Endothelial cell of umbilical vein (primary cell): ENCODE data around the gene MAP1LC3B2. TPM values are rescaled to one million over a fixed set of nuclear protein-coding genes. Genes with fewer than 3 reads are reported as not detected.

Experiments
- BruUV-seq: library from RNA; stranded (reverse); fragments of 400-500 nt; replicated peaks from 2 replicates; lab custom pipeline; 2021; lab: Mats Ljungman, UMichigan
- CTCF ChIA-PET: fragments of 300-600, 350-600 bp; sonication (Branson Sonifier 250); formaldehyde crosslinking; loops from one replicate; lab custom pipeline; 2021; ENCODE audit warnings: antibody characterized with exemption, inconsistent platforms; lab: Charles Lee
- POLR2A ChIA-PET: fragments of 300-600, 350-600 bp; sonication (Branson Sonifier 250); formaldehyde crosslinking; loops from one replicate; lab custom pipeline; 2021; ENCODE audit warnings: antibody characterized with exemption, inconsistent platforms; lab: Charles Lee
- DNase-seq: peaks from one replicate; pipeline ENCODE4 v3.0.0-alpha.2; 2011; ENCODE audit warnings: low read depth, low spot score
- FAIRE-seq: peaks from 2 replicates; lab custom pipeline; 2011; peaks lifted over from hg19 to GRCh38; lab: Jason Lieb, UNC
- H2AFZ ChIP-seq: 2 replicates; pipeline ENCODE4 v1.6.0; 2012; ENCODE audit warnings: low read depth, low read length, control low read depth, inconsistent platforms
- H3K27ac ChIP-seq: 2 replicates; pipeline ENCODE4 v1.5.1; 2011; ENCODE audit warnings: low read depth, mild to moderate bottlenecking, control low read depth, low read length, moderate library complexity; ENCODE audit not compliant: insufficient read depth
- H3K27me3 ChIP-seq, 2 experiments: 2 replicates each; pipeline versions ENCODE4 v1.6.0 to v1.6.1; 2011; ENCODE audit warnings: low read length in 2 of 2, mixed read lengths in 1 of 2; ENCODE audit not compliant: control insufficient read depth in 2 of 2, insufficient read depth in 2 of 2
- H3K36me3 ChIP-seq, 2 experiments: 2 replicates in 1 of 2; 3 replicates in 1 of 2; pipeline ENCODE4 v1.5.1; 2011; ENCODE audit warnings: low read length in 2 of 2, mild to moderate bottlenecking in 1 of 2, moderate library complexity in 1 of 2; ENCODE audit not compliant: control insufficient read depth in 2 of 2, insufficient read depth in 2 of 2; ENCODE audit errors: extremely low read depth in 1 of 2
- H3K4me1 ChIP-seq: 3 replicates; pipeline ENCODE4 v1.5.1; 2011; ENCODE audit warnings: mild to moderate bottlenecking, low read length; ENCODE audit not compliant: control insufficient read depth, insufficient read depth; ENCODE audit errors: extremely low read depth
- H3K4me2 ChIP-seq: 2 replicates; pipeline ENCODE4 v1.6.1; 2011; ENCODE audit warnings: low read length, control low read depth, mixed read lengths; ENCODE audit not compliant: insufficient read depth
- H3K4me3 ChIP-seq, 3 experiments: fragments of 200-600 bp in 1 of 3; sonication (generic), shearing (Covaris generic) in 1 of 3; replicated peaks in 1 of 3; 2 replicates each; pipeline ENCODE4 v1.5.1; 2011 to 2016; ENCODE audit warnings: control low read depth in 3 of 3, low read length in 3 of 3, mild to moderate bottlenecking in 2 of 3, inconsistent platforms in 1 of 3, low read depth in 1 of 3, moderate library complexity in 1 of 3; ENCODE audit not compliant: insufficient read depth in 1 of 3
- H3K79me2 ChIP-seq: 2 replicates; pipeline ENCODE4 v1.6.0; 2012; ENCODE audit warnings: low read length, inconsistent platforms; ENCODE audit not compliant: control insufficient read depth, insufficient read depth
- H3K9ac ChIP-seq: replicated peaks from 2 replicates; pipeline ENCODE3; 2011; ENCODE audit warnings: low read length, control low read depth; ENCODE audit not compliant: insufficient read depth; ENCODE audit errors: extremely low read depth
- H3K9me1 ChIP-seq: replicated peaks from 3 replicates; pipeline ENCODE4 v1.6.0; 2011; ENCODE audit warnings: mild to moderate bottlenecking, low read length; ENCODE audit not compliant: control insufficient read depth, insufficient read depth; ENCODE audit errors: extremely low read depth
- H3K9me3 ChIP-seq: replicated peaks from 2 replicates; pipeline ENCODE4 v1.5.1; 2012; ENCODE audit warnings: low read length, inconsistent platforms; ENCODE audit not compliant: control insufficient read depth, insufficient read depth
- H4K20me1 ChIP-seq: replicated peaks from 2 replicates; pipeline ENCODE3; 2011; ENCODE audit warnings: mild to moderate bottlenecking, low read length; ENCODE audit not compliant: control insufficient read depth, insufficient read depth; ENCODE audit errors: extremely low read depth
- CTCF ChIP-seq, 2 donors: IDR thresholded peaks; 1 replicate in 1 of 2; 2 replicates in 1 of 2; pipeline ENCODE4 v1.5.1; 2011; ENCODE audit warnings: low read length in 2 of 2, mild to moderate bottlenecking in 2 of 2, moderate library complexity in 2 of 2, control low read depth in 1 of 2, inconsistent platforms in 1 of 2, low read depth in 1 of 2; ENCODE audit not compliant: insufficient read depth in 1 of 2; ENCODE audit errors: extremely low read depth in 1 of 2
- EZH2 ChIP-seq: IDR thresholded peaks from 2 replicates; pipeline ENCODE4 v1.6.1; 2012; ENCODE audit warnings: borderline replicate concordance, low read depth, mild to moderate bottlenecking, moderate library complexity, low read length, inconsistent platforms; ENCODE audit not compliant: severe bottlenecking
- FOS ChIP-seq: IDR thresholded peaks from 2 replicates; pipeline ENCODE4 v1.6.1; 2011; ENCODE audit warnings: mild to moderate bottlenecking, low read length, moderate library complexity, borderline replicate concordance; ENCODE audit not compliant: insufficient read depth
- GATA2 ChIP-seq: IDR thresholded peaks from 2 replicates; pipeline ENCODE4 v1.7.0; 2011; ENCODE audit warnings: low read depth, mild to moderate bottlenecking, moderate library complexity, mixed read lengths, low read length; ENCODE audit not compliant: insufficient read length, insufficient read depth
- JUN ChIP-seq: IDR thresholded peaks from 2 replicates; pipeline ENCODE4 v1.6.1; 2011; ENCODE audit warnings: borderline replicate concordance, low read depth; ENCODE audit not compliant: insufficient read length, insufficient read depth
- MYC ChIP-seq: IDR thresholded peaks from one replicate; pipeline ENCODE4 v1.6.1; 2011; ENCODE audit warnings: mild to moderate bottlenecking, low read depth, low read length
- POLR2A ChIP-seq: IDR thresholded peaks from 2 replicates; pipeline ENCODE4 v1.6.1; 2012; ENCODE audit warnings: low read depth, mild to moderate bottlenecking, control low read depth, low read length
- POLR2AphosphoS5 ChIP-seq: IDR thresholded peaks from 2 replicates; pipeline ENCODE4 v1.6.1; 2012; ENCODE audit warnings: low read depth, mild to moderate bottlenecking, control low read depth, low read length, moderate library complexity; ENCODE audit not compliant: insufficient read depth
- dilution Hi-C: fragments of 300-500 bp; cut with MboI; formaldehyde crosslinking; loops from one replicate; pipeline ENCODE4 v1.15.0; 2019; ENCODE audit warnings: low sequenced_read_pairs; ENCODE audit not compliant: extremely low pct_ligation_motif_present
- intact Hi-C: fragments of 100-400 bp; cut with micrococcal nuclease; formaldehyde crosslinking; loops from one replicate; pipeline ENCODE4 v1.10.0; 2022
- polyA plus RNA-seq, 4 experiments: library from polyadenylated mRNA; depleted of rRNA in 3 of 4; stranded (reverse) in 3 of 4; unstranded in 1 of 4; fragments of >200 nt; gene quantifications; 2 replicates each; pipeline versions ENCODE4 v1.2.1 to v1.2.3, GENCODE V29; 2011 to 2012; ENCODE audit warnings: missing spikeins in 1 of 4
- total RNA-seq: library from RNA; stranded (reverse); gene quantifications from 2 replicates; pipeline ENCODE4 v1.2.3, GENCODE V29; 2021
- TF ChIP-seq, protein P1 (sequence below): IDR thresholded peaks from 2 replicates; pipeline ENCODE4 v1.6.1; 2011; ENCODE audit not compliant: insufficient read depth, insufficient read length

MAP1LC3B2 gene
- total and polyA plus RNA-seq, 2 donors (not counting 3 experiments of a cell fraction or from before 2014, with no cell fraction given), result 0.32 to 4.1 TPM

GRCh38 chr12:116539361-116539771 is 19.8 kb upstream of the MAP1LC3B2 start:
- Histone ChIP-seq H3K9ac (no peak overlapping the region), H3K36me3 (no peaks in the 10 kb centered on the region), H3K27me3 (no peaks in the 10 kb centered on the region), H3K9me1 (no peaks in the 10 kb centered on the region), H3K4me3 (no peak overlapping the region), H3K4me2 (no peak overlapping the region), H2AFZ (no peak overlapping the region), H3K4me1 (peaks cover 8% of the 10 kb centered on the region), H3K27ac (no peak overlapping the region), H3K79me2 (no peaks in the 10 kb centered on the region), H3K9me3 (no peaks in the 10 kb centered on the region), H4K20me1 (no peaks in the 10 kb centered on the region)
- intact Hi-C loops, result no loop called here
- FAIRE-seq (no peak), DNase-seq (peak; percentile 20)
- CTCF ChIA-PET, result no interaction called here
- no TSS peak for BruUV-seq
- no peak for TF ChIP-seq POLR2AphosphoS5
- TF ChIP-seq GATA2, result no peak
- TF ChIP-seq JUN, result no peak
- TF ChIP-seq FOS, result no peak
- TF ChIP-seq EZH2, result no peak
- no peak for TF ChIP-seq CTCF (IDR thresholded peaks at IDR 0.05; ENCODE audit: extremely low read depth in 1 of 2, insufficient read depth in 1 of 2, low read depth in 1 of 2, low read length in 2 of 2)
- no peak for TF ChIP-seq POLR2A
- no peak for TF ChIP-seq MYC
- TF ChIP-seq, protein P1, sequence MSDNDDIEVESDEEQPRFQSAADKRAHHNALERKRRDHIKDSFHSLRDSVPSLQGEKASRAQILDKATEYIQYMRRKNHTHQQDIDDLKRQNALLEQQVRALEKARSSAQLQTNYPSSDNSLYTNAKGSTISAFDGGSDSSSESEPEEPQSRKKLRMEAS, result no peak
- POLR2A ChIA-PET, result no interaction called here
- dilution Hi-C loops, result no loop called here
